Stimulated activated CD4-positive, alpha-beta T cell treated with anti-CD3 and anti-CD28 coated beads, TNF-alpha, amount 100 ng/mL, for 1 hour (primary cell): ENCODE measurements around the gene SELE.
"Not testable (repeated sequence)": the region's sequence is repeated elsewhere in the genome, so short reads cannot be mapped to it uniquely, and the experiment has no call there.

Experiments
- DNase-seq, 3 donors: peaks; one replicate each; pipeline ENCODE4 v3.0.0-alpha.2; 2020; ENCODE audit warnings: low read depth in 3 of 3, low spot score in 1 of 3

SELE gene

DNA sequence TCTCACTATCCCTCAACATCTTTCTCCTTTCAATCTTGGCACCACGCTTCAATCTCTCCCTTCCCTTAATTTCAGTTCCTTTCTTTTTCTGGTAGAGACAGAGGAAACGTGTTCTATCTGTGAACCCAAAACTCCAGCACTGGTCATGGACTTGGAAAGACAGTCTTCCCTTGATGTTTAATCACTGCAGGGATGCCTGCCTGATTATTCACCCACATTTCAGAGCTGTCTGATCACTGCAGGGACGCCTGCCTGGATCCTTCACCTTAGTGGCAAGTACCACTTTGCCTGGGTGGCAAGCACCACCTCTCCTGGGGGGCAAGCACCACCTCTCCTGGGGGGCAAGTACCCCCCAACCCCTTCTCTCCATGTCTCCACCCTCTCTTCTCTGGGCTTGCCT is 50.2 kb downstream of the SELE start:
- DNase-seq: no peak

DNA sequence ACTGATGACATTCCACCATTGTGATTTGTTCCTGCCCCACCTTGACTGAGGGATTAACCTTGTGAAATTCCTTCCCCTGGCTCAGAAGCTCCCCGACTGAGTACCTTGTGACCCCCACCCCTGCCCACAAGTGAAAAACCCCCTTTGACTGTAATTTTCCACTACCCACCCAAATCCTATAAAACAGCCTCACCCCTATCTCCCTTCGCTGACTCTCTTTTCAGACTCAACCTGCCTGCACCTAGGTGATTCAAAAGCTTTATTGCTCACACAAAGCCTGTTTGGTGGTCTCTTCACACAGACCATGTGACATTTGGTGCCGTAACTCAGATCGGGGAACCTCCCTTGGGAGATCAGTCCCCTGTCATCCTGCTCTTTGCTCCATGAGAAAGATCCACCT is 50.7 kb downstream of the SELE start:
- DNase-seq: not testable (repeated sequence)

DNA sequence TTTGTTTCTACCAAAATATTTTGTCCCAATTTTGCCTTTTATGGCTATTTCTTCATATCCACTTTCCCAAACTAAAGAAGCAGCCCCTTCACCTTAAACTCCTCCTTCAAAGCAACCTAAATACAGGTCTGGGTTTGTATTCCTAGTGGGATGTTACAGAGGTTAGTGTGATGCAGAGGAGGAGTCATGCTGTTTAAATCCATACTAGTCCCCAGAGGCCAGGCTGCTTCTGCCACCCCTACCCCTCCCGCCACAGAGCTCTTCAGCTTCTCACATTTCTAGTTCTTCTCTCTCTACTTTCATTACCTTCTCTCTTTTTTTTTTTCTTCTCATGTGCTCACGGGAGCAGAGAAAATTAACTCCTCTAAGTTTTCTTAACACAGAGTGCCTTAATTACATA is 51.8 kb downstream of the SELE start:
- DNase-seq: no peak

DNA sequence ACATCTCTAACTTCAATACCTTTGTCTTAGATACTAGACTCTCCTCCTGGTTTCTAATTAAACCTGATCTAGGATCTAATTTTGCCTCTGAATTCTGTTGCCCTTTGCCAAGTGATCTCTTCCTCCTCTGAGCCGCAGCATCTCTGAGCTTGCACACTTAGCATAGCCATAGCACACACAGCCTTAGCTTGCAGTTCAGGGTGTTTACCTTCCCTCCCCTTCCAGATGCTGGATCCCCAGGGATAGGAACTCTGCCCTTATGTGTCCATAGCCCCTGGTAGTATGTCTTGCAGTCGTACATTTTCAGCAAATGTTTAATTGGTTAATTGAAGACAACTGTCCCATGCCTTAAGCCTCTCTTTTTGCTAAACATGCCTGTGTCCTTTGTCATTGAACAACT is 52.7 kb downstream of the SELE start:
- DNase-seq: no peak

DNA sequence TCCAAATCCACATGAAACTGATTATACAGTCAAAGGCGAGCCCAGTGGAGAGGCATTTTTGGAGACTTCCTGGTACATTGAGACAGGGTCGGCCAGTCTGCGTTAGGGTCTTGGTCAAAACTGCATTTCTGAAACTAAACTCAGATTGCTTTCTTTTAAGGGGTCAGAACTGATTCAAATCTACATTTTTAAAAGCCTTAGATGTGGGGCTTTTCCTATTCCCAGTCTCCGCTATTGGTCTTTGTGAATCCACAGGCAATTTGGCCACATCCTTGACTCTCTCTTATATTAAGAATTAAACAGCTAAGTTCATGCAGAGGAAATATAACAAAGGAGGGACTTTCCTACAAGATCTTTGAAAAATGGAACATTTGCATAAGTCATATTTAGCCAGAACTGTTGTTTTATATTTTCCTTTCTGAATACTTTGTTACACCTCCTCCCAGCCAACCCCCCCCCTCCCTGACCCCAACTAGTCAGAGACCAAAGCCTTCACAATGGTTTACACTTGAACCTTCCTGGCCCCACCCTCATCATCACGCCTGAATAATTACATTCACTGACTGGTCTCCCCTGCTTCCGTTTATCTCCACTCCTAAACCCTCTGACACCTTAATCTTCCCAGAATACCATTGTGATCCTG is 53.4 kb downstream of the SELE start:
- DNase-seq: peak in 1 of 3 donors; percentile 27

DNA sequence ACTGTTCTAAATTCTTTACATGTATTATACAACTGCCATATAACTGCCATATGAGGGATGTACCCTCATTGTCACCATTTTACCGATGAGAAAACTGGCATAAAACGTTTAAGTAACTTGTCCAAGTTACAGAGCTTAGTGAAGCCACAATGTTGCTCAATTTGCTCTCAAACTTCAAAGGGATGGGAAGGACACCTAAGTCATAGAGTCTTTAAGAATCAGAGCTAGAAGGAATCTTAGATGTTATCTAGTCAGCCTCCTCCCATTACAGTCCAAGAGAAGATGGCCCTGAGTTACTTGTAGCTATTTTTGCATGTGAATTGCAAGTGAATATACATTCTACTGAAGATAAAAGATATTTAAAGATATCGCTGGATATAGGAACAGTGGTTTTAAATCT is 54.2 kb downstream of the SELE start:
- no peak for DNase-seq

DNA sequence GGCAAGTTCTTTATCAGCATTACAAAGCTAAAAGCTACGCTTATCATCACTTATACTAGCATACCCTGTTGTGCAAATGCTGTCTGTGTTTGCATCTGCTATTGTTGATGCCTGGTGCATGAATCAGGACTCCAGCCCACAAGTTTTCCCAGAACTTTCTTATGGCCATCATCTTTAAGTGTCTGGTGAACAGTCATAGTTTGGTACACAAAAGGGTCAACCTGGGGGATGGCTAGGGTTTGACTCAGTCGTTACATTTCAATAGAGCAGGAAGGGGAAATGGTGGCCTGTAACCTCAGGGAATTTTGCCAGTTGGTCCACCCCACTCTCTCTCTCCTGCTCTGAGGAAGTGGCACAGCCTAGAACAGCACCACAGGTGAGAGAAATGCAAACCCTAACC is 57.9 kb downstream of the SELE start:
- DNase-seq: no peak
